ENCODE measurements around the gene SS18L1. TPM values are rescaled to one million over a fixed set of nuclear protein-coding genes. Genes with fewer than 3 reads are reported as not detected.

The SS18L1 gene
- total and polyA plus RNA-seq, 2 experiments from 2014 or later, result 6.5 to 32.6 TPM

- no peak for DNase-seq (ENCODE audit: low spot score)
- H3K4me3 ChIP-seq, result no peak overlapping the region
- no peaks in the 10 kb centered on the region for H4K20me1 ChIP-seq (replicated peaks; ENCODE audit: insufficient read depth)
- H3K27ac ChIP-seq (ENCODE audit: low read depth), result no peak overlapping the region
- H3K27me3 Mint-ChIP-seq (ENCODE audit: insufficient read depth, low read depth, poor library complexity), result peaks cover 11% of the 10 kb centered on the region
- H3F3A ChIP-seq (replicated peaks; ENCODE audit: low read depth), result peaks cover 7% of the 10 kb centered on the region
- TF ChIP-seq ZNF114 (CRISPR knock-in tag; IDR thresholded peaks at IDR 0.05) (no peak), EZH2phosphoT487 (IDR thresholded peaks at IDR 0.05; ENCODE audit: unreplicated experiment) (no peak), ZNF462 (CRISPR knock-in tag; IDR thresholded peaks at IDR 0.05) (no peak), NANOG (IDR thresholded peaks at IDR 0.05; ENCODE audit: borderline replicate concordance) (no peak)
- H3K4me1 Mint-ChIP-seq, result peaks cover 14% of the 10 kb centered on the region
- ATAC-seq, result no peak
- H2AFZ ChIP-seq, result no peak overlapping the region
- no peaks in the 10 kb centered on the region for H3K9me2 ChIP-seq (ENCODE audit: insufficient read depth)
- H3K36me3 Mint-ChIP-seq (ENCODE audit: low read depth), result peaks cover 23% of the 10 kb centered on the region
- H3K9me3 Mint-ChIP-seq, result no peaks in the 10 kb centered on the region; the same call in 2 of the 3 replicates
- H3K4me3 Mint-ChIP-seq, result no peak overlapping the region
- peaks cover 11% of the 10 kb centered on the region for H3K79me2 ChIP-seq (replicated peaks; ENCODE audit: insufficient read depth)
- no peak overlapping the region for H3K27ac Mint-ChIP-seq
- H3K36me3 ChIP-seq (ENCODE audit: insufficient read depth), result no peaks in the 10 kb centered on the region
- H3K4me2 ChIP-seq, result no peak overlapping the region
- H3K4me1 ChIP-seq (ENCODE audit: insufficient read depth), result peaks cover 6% of the 10 kb centered on the region; the same call in 1 of the 2 replicates
- no peaks in the 10 kb centered on the region for H3K27me3 ChIP-seq (ENCODE audit: insufficient read depth)
Measured at GRCh38 chr20:62179162-62179504, 35.6 kb downstream of the SS18L1 start.

GRCh38 chr20:62181808-62182207 is 38.2 kb downstream of the SS18L1 start:
- no peaks in the 10 kb centered on the region; the same call in 2 of the 3 replicates for H3K9me3 Mint-ChIP-seq
- Histone ChIP-seq H3K79me2 (replicated peaks; ENCODE audit: insufficient read depth) (peaks cover 28% of the 10 kb centered on the region), H3K27ac (ENCODE audit: low read depth) (peak overlapping the region; percentile 93)
- no peak for TF ChIP-seq JUNB (IDR thresholded peaks at IDR 0.05; ENCODE audit: unreplicated experiment)
- no peak for TF ChIP-seq ZNF114 (CRISPR knock-in tag; IDR thresholded peaks at IDR 0.05)
- no peak for TF ChIP-seq STAT1 (IDR thresholded peaks at IDR 0.05; ENCODE audit: unreplicated experiment)
- no peak for TF ChIP-seq ZNF331 (CRISPR knock-in tag; IDR thresholded peaks at IDR 0.05; ENCODE audit: low read depth)
- TF ChIP-seq EZH2 (IDR thresholded peaks at IDR 0.05; ENCODE audit: low read depth, unreplicated experiment), result no peak
- TF ChIP-seq POLR2AphosphoS5 (IDR thresholded peaks at IDR 0.05; ENCODE audit: low read depth), result no peak

More at GRCh38 chr20:62181808-62182207, 38.2 kb downstream of the SS18L1 start:
- Histone ChIP-seq H3K9me2 (ENCODE audit: insufficient read depth) (no peaks in the 10 kb centered on the region), H2AFZ (no peak overlapping the region), H3K4me3 (peak overlapping the region; percentile 100), H3K4me2 (peak overlapping the region; percentile 95), H3F3A (replicated peaks; ENCODE audit: low read depth) (peaks cover 7% of the 10 kb centered on the region), H3K27me3 (ENCODE audit: insufficient read depth) (no peaks in the 10 kb centered on the region), H4K20me1 (replicated peaks; ENCODE audit: insufficient read depth) (no peaks in the 10 kb centered on the region), H3K4me1 (ENCODE audit: insufficient read depth) (peaks cover 7% of the 10 kb centered on the region; the same call in 1 of the 2 replicates), H3K36me3 (ENCODE audit: insufficient read depth) (no peaks in the 10 kb centered on the region)
- peak overlapping the region; percentile 93 for H3K4me3 Mint-ChIP-seq
- H3K27me3 Mint-ChIP-seq (ENCODE audit: insufficient read depth, low read depth, poor library complexity), result peaks cover 9% of the 10 kb centered on the region
- DNase-seq (ENCODE audit: low spot score) (no peak), ATAC-seq (no peak)
- H3K36me3 Mint-ChIP-seq (ENCODE audit: low read depth), result peaks cover 10% of the 10 kb centered on the region; the same call in 2 of the 3 replicates
- peaks cover 14% of the 10 kb centered on the region for H3K4me1 Mint-ChIP-seq
- H3K27ac Mint-ChIP-seq, result peak overlapping the region; percentile 89
